ENCODE results near the gene KCNN3. TPM values are rescaled to one million over a fixed set of nuclear protein-coding genes. Genes with fewer than 3 reads are reported as not detected.

Gene KCNN3
- total RNA-seq, 1 donor from 2014 or later: 1.8 TPM

- intact Hi-C loops (cut with DNase I): no loop called here
- DNase-seq (ENCODE audit: low spot score) (no peak), ATAC-seq (no peak)
These were observed 61.7 kb downstream of the KCNN3 start for GRCh38 chr1:154808261-154808908.

GRCh38 chr1:154807048-154807591 lies 63.0 kb downstream of the KCNN3 start:
- intact Hi-C loops (cut with DNase I): no loop called here
- DNase-seq (ENCODE audit: low spot score): no peak
- no peak for ATAC-seq

GRCh38 chr1:154806333-154806732 lies 63.7 kb downstream of the KCNN3 start:
- DNase-seq (ENCODE audit: low spot score) (no peak), ATAC-seq (no peak)
- intact Hi-C loops (cut with DNase I): no loop called here

DNA sequence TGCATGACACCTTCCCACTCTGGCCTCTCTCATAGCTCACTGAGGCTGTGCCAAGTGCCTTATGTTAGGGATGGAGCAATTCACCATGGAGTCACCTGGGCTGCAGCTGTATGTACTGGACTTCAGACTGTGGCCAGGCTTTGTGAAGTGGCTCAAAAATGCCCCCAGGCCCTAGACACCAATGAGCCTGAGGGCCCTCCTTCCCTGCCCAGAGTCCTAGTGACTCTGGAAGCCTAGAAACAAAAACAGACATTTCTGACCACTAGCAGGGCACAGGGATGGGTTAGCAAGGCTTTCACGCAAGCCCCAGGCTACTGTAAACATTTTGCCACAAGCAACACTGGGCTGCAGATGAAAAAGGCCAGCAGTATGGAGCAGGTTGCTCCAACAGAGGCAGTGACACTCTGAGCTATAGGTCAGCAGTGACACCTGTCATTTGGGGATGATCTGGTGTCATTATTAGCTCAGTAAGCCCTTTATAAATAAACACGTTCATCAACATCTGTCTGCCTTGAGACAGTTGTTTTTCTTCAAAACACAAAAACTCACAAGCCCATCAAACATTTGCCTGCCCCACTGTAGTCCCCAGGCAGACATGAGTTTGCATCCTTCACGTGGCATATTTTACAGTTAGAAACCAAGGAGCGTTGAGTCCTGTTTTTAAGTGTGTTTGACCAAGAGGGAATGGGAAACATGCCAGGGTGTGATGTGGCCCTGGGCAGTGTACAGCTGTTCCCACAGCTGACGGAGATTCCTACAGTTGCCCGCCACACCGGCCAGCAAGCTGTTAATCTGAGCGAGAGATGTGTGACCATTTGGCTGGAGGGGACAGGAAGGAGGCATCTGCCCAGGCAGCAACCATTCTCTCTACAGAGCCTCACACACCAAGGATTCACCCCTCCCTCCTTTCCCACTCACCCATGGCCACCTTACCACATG lies 66.8 kb downstream of the KCNN3 start:
- intact Hi-C loops (cut with DNase I): no loop called here
- ATAC-seq (no peak), DNase-seq (ENCODE audit: low spot score) (no peak)

GRCh38 chr1:154802336-154802969 lies 67.6 kb downstream of the KCNN3 start:
- no peak for ATAC-seq
- intact Hi-C loops (cut with DNase I): no loop called here
- no peak for DNase-seq (ENCODE audit: low spot score)

GRCh38 chr1:154801234-154802011 lies 68.7 kb downstream of the KCNN3 start:
- intact Hi-C loops (cut with DNase I): no loop called here
- no peak for ATAC-seq

GRCh38 chr1:154799188-154799587 lies 70.9 kb downstream of the KCNN3 start:
- ATAC-seq (no peak), DNase-seq (ENCODE audit: low spot score) (no peak)

More at GRCh38 chr1:154801234-154802011, 68.7 kb downstream of the KCNN3 start:
- no peak for DNase-seq (ENCODE audit: low spot score)

GRCh38 chr1:154798645-154799044 lies 71.4 kb downstream of the KCNN3 start:
- intact Hi-C loops (cut with DNase I): no loop called here
- ATAC-seq: no peak
- DNase-seq (ENCODE audit: low spot score): no peak

More at GRCh38 chr1:154799188-154799587, 70.9 kb downstream of the KCNN3 start:
- intact Hi-C loops (cut with DNase I): no loop called here

- intact Hi-C loops (cut with DNase I): no loop called here
- ATAC-seq (no peak), DNase-seq (ENCODE audit: low spot score) (no peak)
These were observed 72.9 kb downstream of the KCNN3 start for GRCh38 chr1:154797175-154797574.

DNA sequence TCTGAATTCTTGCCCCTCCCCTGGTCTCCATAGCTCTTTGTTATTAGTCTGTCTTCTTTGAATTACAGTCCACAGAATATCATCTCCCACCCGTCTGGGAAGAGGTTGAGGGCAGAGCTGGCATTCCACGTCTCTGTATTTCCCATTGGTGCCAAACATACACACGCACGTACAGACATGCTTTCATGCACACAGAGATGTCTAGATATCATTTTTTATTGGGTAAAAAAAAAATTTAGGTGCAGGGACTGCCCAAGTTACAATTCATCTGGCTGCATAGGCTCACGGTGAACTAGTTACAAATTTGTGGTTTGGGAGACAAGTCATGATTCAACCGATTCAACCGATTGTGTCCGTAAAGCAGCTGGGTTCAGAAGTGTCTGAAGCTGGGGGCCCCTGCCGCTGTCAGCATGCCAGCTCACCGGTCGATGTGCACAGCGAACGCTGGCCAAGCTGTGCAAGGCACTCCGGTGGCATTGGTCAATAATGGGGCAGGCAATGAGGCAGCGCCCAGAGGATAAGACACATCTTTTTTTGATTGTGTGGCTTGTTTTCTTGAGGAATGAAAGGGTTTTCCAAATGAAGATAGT lies 73.7 kb downstream of the KCNN3 start:
- ATAC-seq: no peak
- no peak for DNase-seq (ENCODE audit: low spot score)
- intact Hi-C loops (cut with DNase I): no loop called here

DNA sequence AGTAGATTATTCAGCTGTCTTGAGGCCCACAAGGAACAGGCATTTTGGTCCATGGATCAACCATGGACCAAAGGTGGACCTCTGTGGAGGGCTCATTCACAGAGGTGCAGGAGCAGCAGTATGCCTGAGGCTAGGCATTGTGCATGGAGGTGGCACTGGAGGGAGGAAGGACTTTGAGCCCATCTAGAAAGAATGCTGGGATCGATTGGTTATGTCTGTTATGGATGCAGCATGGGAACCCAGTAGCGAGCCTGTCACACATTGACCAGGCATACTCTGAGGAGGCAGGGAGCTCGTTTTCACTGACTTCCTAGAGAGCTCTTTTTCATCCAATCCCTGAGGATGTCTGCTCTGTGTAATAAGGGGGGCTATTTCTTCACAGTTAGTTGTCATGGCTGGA lies 75.5 kb downstream of the KCNN3 start:
- no peak for ATAC-seq
- no peak for DNase-seq (ENCODE audit: low spot score)
- intact Hi-C loops (cut with DNase I): no loop called here

DNA sequence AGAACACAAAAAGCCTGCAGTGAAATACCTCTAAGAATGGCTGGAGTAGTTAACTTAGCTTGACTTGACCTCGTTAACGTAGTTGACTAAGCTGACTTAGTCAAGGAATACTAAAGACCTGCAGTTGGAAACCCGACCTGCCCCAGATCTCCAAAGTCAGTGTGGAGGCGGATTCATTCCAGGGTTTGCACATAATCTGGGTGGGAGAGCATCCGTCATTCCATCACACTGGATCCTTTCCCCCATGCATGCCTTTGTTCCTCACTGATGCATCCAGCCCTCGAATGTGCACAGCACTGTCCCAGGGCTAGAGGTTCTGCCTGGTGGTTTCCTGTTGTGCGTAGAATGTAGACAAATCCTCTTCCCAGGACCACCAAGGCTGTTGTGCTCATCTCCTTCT lies 76.4 kb downstream of the KCNN3 start:
- no peak for ATAC-seq
- DNase-seq (ENCODE audit: low spot score): no peak
- intact Hi-C loops (cut with DNase I): no loop called here

- no peak for ATAC-seq
- intact Hi-C loops (cut with DNase I): no loop called here
- no peak for DNase-seq (ENCODE audit: low spot score)
These were observed 77.2 kb downstream of the KCNN3 start for GRCh38 chr1:154792899-154793298.

GRCh38 chr1:154791292-154792166 lies 78.6 kb downstream of the KCNN3 start:
- intact Hi-C loops (cut with DNase I): no loop called here
- no peak for DNase-seq (ENCODE audit: low spot score)
- no peak for ATAC-seq

DNA sequence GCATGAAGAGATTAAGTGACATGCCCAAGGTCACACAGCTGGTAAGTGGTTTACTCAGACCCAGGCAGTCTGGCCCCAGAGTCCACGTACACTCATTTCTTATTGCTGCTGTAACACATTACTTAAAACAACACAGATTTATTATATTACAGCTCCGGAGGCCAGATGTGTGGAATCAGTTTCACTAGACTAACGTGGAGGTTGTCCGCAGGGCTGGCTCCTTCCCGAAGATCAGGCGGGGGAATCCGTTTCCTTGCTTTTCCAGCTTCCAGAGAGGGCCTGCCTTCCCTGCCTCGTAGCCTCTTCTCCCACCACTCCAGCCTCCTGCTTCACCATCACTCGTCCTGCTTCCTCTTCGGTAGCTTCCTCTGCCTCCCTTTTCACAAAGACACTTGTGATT lies 81.2 kb downstream of the KCNN3 start:
- intact Hi-C loops (cut with DNase I): no loop called here
- DNase-seq (ENCODE audit: low spot score) (no peak), ATAC-seq (no peak)

DNA sequence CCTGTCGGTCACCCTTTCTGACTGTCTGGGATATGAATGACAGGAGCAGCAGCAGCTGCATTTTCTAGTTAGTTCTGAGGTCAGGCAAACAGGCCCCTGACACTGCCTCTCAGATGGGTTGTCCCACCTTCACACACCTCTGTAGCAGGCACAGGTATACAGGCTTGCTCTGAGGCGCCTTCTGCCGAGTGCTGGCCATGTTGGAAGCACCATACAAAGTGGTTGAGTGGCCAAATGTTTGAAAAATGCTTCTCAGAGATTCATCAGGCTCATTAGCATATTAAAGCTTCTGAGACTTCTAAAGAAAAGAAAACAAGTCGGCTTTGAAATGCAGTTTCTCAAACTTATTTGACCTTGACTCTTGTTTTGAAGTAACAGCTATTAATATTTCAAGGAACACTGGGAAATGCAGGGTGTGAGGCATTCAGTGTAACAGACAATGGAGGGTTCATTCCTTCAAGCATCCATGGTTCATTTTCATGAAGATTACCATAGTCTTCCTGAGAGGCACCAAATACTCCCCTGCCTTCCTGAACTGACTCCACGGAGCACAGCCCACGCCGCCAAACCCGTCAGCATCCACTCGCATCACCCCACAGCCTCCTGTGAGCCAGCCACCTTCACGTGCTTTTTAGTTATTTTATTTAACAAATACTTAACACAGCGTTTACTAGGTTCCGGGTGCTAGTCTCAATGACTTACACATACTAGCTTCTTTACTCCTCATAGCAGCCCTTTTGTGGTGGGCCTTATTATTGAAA lies 81.8 kb downstream of the KCNN3 start:
- no peak for ATAC-seq
- intact Hi-C loops (cut with DNase I): no loop called here
- no peak for DNase-seq (ENCODE audit: low spot score)

Measured in sciatic nerve (tissue), 2 donors.